Stimulated activated CD8-positive, alpha-beta memory T cell treated with anti-CD3 and anti-CD28 coated beads, Interleukin-4, amount 100 ng/mL, for 1 hour (primary cell): Measurements from ENCODE around the gene VSIG2.
"Not testable (repeated sequence)": the region's sequence is repeated elsewhere in the genome, so short reads cannot be mapped to it uniquely, and the experiment has no call there.

Source experiments
- DNase-seq, 2 donors: peaks; one replicate each; pipeline ENCODE4 v3.0.0-alpha.2; 2020; ENCODE audit warnings: low read depth in 2 of 2, low spot score in 1 of 2

Gene VSIG2, protein sequence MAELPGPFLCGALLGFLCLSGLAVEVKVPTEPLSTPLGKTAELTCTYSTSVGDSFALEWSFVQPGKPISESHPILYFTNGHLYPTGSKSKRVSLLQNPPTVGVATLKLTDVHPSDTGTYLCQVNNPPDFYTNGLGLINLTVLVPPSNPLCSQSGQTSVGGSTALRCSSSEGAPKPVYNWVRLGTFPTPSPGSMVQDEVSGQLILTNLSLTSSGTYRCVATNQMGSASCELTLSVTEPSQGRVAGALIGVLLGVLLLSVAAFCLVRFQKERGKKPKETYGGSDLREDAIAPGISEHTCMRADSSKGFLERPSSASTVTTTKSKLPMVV

DNA sequence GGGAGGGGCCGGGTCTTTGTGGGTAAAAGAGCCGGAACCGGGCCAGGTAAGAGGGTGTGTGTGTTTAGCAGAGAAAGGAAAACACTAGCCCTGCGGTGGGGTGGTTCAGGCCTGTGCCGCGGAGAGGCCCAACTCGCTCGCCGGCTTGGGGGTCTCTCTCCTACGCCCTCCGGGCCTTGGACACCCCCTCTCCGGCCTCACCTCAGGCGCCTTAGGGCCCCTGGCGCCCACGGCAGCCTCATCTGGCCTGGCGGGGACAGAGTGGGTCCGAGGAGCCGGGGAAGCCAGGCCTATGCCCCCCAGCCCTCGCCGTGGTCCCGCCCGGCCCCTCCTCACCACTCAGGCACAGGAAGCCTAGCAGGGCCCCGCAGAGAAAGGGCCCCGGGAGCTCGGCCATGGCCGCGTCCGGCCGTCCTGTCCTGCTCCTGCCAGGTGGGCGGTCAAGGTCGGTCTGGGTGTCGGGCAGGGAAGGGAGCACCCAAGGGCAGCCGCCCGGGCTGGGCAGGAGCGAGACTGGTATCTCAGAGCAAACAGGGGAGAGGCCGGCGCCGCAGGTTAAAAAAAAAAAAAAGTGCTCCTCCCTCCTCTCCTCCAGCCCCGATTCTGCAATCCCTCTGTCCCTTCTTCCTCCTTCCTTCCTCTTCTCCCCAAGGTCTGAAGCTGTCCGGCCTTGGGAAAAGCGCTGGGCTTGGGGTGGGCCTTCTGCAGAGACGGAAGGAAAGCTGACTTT lies at the start of gene VSIG2:
Gene VSIG2 (minus strand): TSS at position 515 of the 730 bp plus-strand sequence. CDS start 118 bp downstream, at position 397.
- no peak for DNase-seq

DNA sequence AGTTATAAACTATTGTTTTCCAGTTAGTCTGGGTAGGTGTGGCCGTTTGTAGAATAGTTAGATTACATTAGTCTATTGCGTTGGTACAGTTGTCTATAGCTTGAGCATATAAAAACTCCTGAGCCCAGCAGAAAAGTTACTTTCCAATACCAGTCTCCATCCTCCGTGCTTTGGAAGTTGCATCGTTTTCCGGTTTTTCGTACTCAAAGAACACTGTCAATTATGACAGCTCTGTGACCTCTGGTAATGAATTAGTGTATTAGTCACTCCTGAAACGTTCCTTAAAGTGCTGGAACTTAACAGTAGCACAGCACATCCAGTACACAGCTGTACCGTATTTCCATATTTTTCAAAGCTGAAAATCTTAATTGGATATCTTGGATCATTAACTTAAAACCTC lies 49.0 kb upstream of the VSIG2 start:
- no peak for DNase-seq

DNA sequence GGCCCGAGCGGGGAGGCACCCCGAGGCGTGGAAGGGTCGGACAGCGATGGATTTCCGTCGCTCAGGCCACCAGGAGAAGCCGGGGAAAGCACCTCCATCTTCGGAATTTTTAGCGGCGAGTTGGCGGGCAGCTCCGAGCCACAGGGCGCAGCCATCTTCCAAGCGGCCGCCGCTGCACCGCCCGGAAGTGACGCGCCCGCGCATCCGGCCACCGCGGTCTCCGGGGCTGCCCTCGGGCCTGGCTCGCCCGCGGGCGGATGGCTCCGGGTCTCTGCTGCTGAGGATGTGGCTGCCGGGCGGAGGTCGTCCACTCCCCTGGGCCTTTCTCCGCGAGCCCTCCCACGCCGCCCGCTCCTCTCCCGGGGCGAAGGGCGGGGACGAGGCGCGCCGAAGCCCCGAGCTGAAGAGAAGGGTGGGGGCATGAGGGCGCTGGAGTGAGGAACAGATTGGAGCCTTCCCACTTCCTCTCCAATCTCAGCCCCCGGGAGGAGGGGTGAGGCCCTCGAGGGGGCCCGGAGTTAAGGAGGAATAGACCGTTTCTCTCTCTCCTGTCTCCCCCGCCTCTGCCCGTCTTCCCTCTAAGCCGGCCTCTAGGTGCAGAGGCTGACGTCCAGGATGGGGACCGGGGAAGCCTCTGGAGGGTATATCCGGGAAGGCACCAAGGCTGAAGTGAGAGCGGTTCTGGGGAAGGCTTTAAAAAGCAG lies 48.3 kb upstream of the VSIG2 start, which contains the start of gene MSANTD2:
Gene MSANTD2 (minus strand): TSS at position 181 of the 704 bp plus-strand sequence. CDS start 26 bp downstream, at position 155.
- DNase-seq = peak; percentile 53 to 65

DNA sequence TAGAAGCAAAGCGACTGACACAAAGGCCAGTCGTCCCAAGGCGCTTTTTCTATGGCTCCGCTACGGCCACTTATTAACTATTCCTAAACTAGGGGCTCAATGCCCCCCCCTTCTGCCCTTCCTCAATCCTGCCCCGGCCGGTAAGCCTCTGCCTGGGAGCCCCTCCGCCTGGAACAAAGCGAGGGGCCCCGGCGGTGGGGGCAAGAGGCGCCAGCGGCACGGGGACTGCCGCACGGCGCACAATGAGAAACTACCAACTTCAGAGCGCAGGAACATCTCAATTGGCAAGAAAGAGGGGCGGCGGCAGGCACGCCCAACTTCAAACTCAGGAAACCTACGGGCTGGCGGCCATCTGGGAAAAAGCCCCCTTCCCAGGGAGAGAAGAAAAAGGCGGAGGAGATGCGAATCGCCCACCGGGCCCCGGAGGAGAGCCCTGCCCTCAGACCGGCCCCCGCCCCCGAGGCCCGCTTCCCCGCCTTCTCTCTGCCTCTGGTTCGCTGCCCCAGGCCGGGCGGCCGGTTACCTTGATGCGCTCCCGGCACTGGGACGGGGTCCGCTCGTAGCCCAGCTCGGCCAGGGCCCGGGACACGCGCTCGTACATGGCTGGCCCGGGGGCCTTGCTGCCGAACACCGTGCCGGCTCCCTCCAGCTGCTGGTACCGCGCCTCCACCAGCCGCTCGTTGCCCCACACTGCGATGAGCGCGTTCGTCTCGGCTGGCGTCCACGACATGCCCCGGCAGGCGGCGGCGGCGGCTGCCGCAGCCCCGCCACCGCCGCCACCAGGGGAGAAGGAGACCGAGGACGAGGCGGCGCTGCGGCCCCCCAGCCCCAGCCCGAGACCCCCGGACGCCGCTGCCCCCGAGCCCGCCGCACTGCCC lies 47.5 kb upstream of the VSIG2 start:
- DNase-seq = no peak

DNA sequence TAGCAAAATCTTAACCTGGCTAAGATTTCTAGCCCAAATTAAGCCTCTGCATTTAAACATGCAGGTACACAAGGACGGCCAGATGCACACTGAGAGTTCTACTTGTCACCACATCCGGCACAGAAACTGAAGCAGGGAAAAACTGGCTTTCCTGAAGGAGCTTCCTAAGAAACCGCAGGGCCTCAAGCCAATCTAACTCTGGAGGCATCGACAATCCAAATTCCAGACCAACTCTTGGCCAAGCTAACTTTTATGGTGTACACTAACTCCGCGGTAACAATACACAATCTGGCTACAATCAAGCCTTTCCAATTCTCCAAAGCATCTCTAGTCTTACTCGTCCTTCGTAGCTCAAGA lies 46.9 kb upstream of the VSIG2 start:
- no peak for DNase-seq

DNA sequence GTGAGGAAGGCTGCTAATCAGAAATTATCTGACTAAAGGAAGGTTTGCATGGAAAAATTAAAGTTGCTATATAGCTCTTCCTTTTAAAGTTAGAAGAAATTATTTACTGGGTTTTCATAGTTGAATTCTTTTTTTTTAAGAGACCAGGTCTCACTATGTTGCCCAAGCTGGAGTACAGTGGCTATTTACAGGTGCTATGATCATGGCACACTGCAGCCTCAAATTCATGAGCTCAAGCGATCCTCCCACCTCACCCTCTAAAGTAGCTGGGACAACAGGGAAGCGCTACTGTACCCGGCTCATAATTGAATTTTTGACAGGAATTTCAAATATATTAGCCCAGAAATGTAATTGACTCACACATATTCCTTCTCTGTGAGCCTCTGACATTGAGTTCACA lies 44.3 kb upstream of the VSIG2 start:
- no peak for DNase-seq

DNA sequence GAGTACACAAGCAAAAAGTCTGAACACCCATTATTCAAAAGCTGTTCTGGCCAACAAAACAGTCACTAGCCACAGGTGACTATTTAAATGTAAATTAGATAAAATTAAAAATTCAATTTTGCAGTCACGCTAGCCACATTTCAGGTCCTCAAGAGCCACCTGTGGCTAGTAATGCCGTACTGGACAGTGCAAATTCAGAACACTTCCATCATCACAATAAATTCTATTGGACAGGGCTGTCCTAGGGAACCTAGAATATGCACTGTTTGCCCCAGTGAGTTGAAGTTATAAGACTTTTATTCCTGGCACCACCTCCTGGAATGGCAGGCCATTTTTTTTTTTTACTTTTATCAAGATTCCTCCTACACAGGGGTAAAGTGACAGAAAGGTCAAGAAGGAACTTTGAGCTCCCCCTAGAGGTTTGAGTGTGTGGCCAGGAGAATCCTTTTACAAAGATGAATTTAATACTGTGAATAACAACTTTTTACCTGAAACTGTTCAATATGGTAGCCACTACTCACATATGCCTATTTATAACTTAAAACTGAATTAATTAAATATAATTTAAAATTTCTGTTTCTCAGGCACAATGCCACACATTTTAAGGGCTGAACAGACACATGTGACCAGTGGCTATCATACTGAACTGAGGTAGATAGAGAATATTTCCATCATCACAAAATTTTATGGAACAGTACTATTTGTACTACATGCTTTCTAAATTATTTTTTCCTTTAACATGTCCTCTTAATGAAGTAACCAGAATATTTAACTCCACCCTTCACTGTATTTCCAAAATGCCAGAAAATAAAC lies 41.6 kb upstream of the VSIG2 start:
- DNase-seq = no peak

DNA sequence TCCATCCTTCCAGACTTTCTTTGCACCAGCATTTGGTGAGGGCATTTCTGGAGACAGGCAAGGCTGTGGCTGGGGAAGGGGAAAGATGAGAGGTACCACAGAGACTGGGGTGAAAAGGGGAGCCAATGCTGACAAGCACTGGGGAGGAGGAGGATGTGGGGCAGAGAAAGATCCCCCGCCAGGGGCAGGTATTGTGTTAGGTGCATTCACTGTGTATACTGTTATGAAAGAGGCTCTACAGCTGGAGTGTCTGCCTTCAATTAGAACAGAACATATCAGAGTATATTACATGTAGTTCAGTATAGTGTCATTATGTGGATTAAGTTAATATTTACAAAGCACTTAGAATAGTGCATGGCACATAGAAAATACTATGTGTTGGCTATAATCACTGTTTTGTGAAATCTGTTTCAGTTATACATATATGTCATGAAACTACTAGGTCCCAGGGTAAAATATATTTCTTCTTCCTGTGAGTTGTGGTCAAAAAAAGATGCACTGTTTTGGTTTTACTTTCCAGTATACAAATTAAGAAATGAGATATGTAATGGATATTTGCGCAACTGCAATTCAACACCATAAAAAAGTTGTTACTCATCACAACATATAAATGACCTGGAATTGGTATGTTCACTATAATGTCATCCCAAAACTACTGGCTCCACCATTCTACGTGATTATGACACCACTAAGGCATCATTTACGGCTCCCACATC lies 39.7 kb upstream of the VSIG2 start:
- no peak for DNase-seq

DNA sequence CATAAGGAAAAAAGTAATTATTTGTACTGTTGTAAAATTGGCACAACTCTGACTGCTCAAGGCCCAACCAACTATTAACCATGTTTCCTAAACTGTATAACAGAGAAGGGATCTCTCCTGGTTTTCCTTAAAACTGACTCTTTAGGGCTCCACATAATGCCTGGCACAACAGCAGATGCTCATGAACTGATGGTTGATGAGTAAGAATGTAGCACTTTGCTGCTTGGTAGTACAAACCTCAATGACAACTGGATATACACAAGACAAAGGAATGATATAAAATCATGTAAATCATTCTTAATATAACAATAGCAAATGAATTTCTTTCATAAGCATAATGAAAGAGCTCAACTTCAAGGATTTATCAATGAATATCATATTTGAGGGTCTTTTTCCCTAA lies 36.5 kb upstream of the VSIG2 start:
- no peak for DNase-seq

DNA sequence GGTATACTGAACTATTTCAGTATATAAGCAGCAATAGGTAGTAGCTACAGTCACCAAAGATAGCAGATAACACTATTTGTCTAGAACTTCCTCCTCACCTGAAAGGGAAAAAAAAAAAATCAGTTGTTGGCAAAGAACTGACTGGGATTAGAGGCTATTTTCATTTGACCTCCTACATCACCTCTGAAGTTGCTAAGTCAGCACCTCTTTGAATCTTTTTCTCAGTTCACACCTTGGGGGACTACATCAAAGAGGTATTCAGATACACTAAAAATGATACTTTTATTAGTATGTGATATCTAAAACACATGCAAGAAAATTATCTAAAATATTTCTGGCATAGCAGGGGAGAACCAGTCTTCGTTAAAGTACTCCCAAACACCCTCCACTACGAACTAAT lies 32.0 kb upstream of the VSIG2 start:
- DNase-seq = no peak

DNA sequence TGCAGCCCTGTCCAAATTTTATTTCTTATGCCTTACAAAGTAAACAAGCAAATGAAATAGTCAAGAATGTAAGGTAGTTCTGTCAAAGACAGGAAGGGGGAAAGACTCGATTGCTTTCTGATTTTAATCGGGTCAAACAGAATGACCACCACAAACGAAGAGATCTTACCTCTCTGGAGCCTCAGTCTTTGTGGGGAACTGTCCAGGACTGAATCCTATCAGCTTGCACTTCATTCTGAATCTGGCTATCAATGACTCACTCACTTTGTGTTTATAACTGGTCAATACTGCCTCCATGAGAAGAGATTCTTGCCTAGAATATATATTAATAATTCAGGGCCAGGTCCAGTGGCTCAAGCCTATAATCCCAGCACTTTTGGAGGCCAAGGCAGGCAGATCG lies 30.9 kb upstream of the VSIG2 start:
- no peak for DNase-seq

DNA sequence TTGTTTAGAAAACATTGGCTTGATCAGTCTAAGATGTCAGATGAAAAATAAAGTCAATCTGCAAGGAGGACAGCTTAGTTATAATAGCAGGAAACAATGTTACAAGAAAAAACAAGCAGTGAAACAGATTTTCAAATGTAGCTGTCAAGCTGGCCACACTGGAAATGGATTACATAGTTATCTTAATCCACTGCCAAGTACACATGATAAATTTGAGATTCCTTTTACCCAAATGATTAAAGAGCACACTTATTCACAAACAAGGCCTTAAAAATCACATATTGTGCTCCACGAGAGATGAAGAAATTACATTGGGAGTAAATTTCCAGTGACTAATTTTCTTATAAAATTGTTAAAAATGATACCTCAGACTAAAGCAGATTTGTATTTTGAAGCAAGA lies 27.5 kb upstream of the VSIG2 start:
- DNase-seq = no peak

DNA sequence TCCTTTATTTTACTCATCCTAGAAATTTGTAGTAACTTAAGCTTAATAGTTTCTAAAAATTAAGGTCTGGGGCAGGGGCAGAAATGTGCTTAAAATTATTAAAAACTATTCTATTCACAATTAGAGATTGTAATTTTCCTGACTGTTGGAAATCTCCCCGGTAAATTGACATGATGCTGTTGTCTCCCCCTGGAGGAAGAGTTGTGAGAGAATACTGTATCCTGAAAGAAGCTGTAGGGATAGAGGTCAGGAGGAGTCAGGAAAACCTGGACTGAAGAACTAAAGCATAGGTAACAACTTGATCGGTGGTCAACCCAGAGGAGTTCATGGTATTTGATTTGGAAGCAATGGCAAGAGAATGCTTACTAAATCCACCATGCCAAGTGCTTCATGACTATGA lies 26.2 kb upstream of the VSIG2 start:
- DNase-seq = no peak

DNA sequence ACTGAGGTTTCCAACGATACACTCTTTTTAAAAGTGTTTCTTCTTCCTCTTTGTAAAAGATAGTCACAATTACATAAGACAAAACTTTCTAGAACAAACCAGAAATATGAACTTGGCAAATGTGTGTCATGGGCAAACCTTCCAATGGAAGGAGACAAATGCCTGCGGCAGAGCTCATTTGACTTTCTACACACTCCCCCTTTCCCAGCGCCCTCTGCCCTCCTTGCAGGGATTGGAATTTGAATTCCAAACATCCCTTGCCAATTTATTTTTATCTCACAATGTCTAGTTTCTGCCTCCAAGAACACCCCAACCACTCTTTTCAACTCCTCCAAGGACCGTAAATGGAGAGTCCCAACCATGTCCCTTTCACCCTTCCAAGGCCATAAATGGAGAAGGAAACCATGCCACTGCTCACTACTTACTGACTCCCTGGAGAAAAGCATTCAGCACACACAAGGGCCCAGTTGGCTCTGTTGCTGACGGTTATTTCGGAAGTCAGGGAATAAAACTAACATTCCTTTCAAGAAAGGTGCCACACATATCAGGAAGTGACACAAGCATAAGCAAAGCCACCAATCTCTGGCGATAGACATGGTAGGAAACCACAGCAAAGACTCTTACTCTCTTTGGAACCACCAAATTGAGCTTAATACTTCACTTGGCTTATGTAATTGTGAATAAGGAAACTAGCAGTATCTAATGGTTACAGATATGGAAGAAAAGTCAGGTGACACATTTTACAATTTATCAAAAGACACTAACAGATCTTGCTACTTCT lies 25.0 kb upstream of the VSIG2 start:
- DNase-seq = no peak

DNA sequence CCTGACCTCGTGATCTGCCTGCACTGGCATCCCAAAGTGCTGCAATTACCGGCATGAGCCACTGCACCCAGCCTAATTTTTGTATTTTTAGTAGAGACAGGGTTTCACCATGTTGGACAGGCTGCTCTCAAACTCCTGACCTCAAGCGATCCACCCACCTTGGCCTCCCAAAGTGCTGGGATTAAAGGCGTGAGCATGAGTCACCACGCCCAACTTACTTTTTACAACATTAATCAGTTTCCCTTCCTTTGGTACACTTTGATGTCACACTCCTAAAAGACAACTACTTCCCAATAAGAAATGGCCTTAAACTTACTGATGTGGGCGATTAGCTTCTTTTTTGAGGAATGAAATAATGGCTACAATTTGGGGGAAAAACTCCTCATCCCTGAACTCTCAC lies 18.9 kb upstream of the VSIG2 start:
- not testable (repeated sequence) for DNase-seq

DNA sequence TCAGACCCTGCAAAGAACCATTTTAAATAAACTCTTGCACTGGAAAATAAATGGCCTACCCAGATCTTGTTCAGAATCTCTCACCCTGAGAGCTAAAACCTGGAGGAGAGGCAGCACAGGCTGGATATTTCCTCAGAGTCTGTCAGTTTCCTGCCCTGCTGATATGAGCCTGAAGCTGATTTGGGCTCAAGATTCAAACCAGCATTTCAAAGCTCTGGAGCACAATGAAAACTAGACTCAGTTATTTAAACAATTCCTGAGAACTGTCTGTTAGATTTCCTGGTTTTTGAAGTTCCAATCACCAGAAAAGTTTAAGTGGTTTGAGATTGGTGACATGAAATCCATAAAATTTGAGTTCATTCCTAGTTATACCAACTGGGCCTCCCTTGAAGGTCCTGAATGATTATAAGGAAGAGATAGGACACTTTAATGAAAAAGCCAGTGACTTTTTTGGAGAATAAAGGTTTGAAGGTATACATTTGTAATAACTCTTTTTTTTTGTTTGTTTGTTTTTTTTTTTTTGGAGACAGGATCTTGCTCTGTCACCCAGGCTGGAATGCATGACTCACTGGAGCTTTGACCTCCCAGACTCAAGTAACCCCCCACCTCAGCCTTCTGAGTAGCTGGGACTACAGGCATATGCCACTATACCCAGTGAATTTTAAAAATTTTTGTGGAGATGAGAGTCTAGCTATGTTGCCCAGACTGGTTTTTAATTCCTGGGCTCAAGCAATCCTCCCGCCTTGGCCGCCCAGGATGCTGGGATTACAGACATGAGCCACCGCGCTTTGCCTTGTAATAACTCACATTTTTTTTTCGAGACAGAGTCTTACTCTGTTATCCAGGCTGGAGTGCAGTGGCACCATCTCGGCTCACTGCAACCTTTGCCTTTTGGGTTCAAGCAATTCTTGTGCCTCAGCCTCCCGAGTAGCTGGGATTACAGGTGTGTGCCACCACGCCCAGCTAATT lies 18.0 kb upstream of the VSIG2 start:
- DNase-seq = no peak

DNA sequence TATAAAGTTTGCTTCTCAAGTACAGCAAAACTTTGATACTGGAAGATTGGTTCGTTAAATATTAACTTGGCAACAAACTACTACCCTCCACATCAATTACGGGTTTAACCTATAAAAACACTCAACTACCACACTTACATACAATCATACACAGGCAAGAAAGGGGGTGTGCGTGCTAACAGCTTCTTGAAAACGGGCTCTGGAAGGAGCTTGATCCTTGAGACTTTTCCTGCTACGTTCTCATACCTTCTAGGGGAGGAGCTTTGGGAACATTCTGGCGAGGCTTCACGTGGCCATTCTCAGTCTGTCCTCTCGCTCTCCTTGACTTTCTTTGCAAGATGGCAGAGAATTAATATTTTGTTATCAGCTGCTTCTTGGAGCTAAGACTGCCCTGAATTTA lies 16.9 kb upstream of the VSIG2 start:
- no peak for DNase-seq

DNA sequence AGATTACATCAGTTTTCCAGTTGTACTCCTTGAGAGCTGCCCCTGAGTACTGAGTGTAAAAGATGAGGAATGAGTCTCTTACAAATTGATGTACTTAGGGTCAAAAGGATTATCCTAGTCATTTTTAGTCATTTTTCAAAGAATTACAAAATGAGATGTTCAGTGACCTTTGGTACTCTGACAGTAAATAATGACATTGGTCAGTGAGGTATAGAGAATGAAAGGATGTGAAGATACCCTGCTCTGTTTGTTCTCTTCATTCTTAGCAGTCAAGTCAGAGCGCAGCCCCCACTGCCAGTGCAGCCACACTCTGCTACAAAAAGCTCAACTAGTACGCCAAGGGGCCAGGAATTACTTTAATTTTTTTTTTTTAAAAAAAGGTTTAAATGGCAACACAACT lies 14.1 kb upstream of the VSIG2 start:
- DNase-seq = no peak
